Neural crest cell (in vitro differentiated cells): ENCODE data around the gene GALNS. TPM values are rescaled to one million over a fixed set of nuclear protein-coding genes. Genes with fewer than 3 reads are reported as not detected.

ENCODE experiments used
- DNase-seq: peaks from one replicate; pipeline ENCODE4 v3.0.0; 2021; ENCODE audit warnings: low read depth, mixed read lengths, low spot score
- H3K27ac Mint-ChIP-seq: one replicate; pipeline ENCODE4 v1.8.0; 2021; ENCODE audit warnings: mild to moderate bottlenecking, mixed read lengths; ENCODE audit not compliant: unreplicated experiment
- H3K27me3 Mint-ChIP-seq: 2 replicates; pipeline ENCODE4 v1.8.0; 2021; ENCODE audit warnings: low read depth, mild to moderate bottlenecking, mixed read lengths
- H3K36me3 Mint-ChIP-seq: 2 replicates; pipeline ENCODE4 v1.8.0; 2021; ENCODE audit warnings: low read depth, mild to moderate bottlenecking, mixed read lengths
- H3K4me1 Mint-ChIP-seq: 2 replicates; pipeline ENCODE4 v1.8.0; 2021; ENCODE audit warnings: mixed read lengths
- H3K4me3 Mint-ChIP-seq: one replicate; pipeline ENCODE4 v1.8.0; 2021; ENCODE audit warnings: mild to moderate bottlenecking, mixed read lengths
- H3K9me3 Mint-ChIP-seq: 2 replicates; pipeline ENCODE4 v1.8.0; 2021; ENCODE audit warnings: mixed read lengths
- CTCF ChIP-seq: fragments of 200-600 bp; sonication (generic); conservative IDR thresholded peaks from 2 replicates; pipeline ENCODE4 v1.5.0; 2021; ENCODE audit warnings: antibody characterized with exemption, mild to moderate bottlenecking
- total RNA-seq: library from RNA; stranded (reverse); gene quantifications from 2 replicates; pipeline ENCODE4 v1.2.1, GENCODE V29; 2021

Gene GALNS
- total RNA-seq, 1 donor from 2014 or later: 19.7 TPM

GRCh38 chr16:88809676-88810165, 47.0 kb downstream of the GALNS start:
- H3K4me1 Mint-ChIP-seq: peaks cover 26% of the 10 kb centered on the region
- peaks cover 16% of the 10 kb centered on the region for H3K27me3 Mint-ChIP-seq
- TF ChIP-seq CTCF: no peak
- no peak overlapping the region for H3K27ac Mint-ChIP-seq
- peak overlapping the region; percentile 90 for H3K4me3 Mint-ChIP-seq
- DNase-seq: no peak
- no peaks in the 10 kb centered on the region for H3K9me3 Mint-ChIP-seq
- H3K36me3 Mint-ChIP-seq: no peaks in the 10 kb centered on the region

- no peak for DNase-seq
- Mint-ChIP-seq H3K27me3 (peaks cover 16% of the 10 kb centered on the region), H3K27ac (no peak overlapping the region), H3K36me3 (no peaks in the 10 kb centered on the region), H3K4me1 (peaks cover 26% of the 10 kb centered on the region), H3K9me3 (no peaks in the 10 kb centered on the region), H3K4me3 (peak overlapping the region; percentile 90)
- no peak for TF ChIP-seq CTCF
These were observed 47.6 kb downstream of the GALNS start for GRCh38 chr16:88809068-88809675.

GRCh38 chr16:88807626-88808453, 48.9 kb downstream of the GALNS start:
- Mint-ChIP-seq H3K36me3 (no peaks in the 10 kb centered on the region), H3K9me3 (no peaks in the 10 kb centered on the region), H3K4me3 (peak overlapping the region; percentile 90), H3K4me1 (peaks cover 21% of the 10 kb centered on the region), H3K27ac (no peak overlapping the region), H3K27me3 (peaks cover 12% of the 10 kb centered on the region)
- no peak for DNase-seq
- no peak for TF ChIP-seq CTCF

- no peaks in the 10 kb centered on the region for H3K9me3 Mint-ChIP-seq
- no peak for TF ChIP-seq CTCF
- H3K36me3 Mint-ChIP-seq: no peaks in the 10 kb centered on the region
- DNase-seq: no peak
- peaks cover 14% of the 10 kb centered on the region for H3K27me3 Mint-ChIP-seq
- no peak overlapping the region for H3K27ac Mint-ChIP-seq
- peak overlapping the region; percentile 27 for H3K4me3 Mint-ChIP-seq
- peaks cover 21% of the 10 kb centered on the region for H3K4me1 Mint-ChIP-seq
These were observed 49.6 kb downstream of the GALNS start for GRCh38 chr16:88807142-88807625.

GRCh38 chr16:88806491-88807111, 50.1 kb downstream of the GALNS start:
- H3K27ac Mint-ChIP-seq: peak overlapping the region; percentile 35
- no peak for DNase-seq
- peak overlapping the region; percentile 38 for H3K4me3 Mint-ChIP-seq
- peaks cover 18% of the 10 kb centered on the region for H3K4me1 Mint-ChIP-seq
- no peak for TF ChIP-seq CTCF
- H3K27me3 Mint-ChIP-seq: peaks cover 14% of the 10 kb centered on the region
- H3K9me3 Mint-ChIP-seq: no peaks in the 10 kb centered on the region
- no peaks in the 10 kb centered on the region for H3K36me3 Mint-ChIP-seq
